ENCODE results near the gene CACNB2.

CACNB2 gene

GRCh38 chr10:18476076-18476647 lies 335.9 kb downstream of the CACNB2 start:
- no peaks in the 10 kb centered on the region for H3K27me3 ChIP-seq (ENCODE audit: control insufficient read depth in 1 of 2, insufficient read depth in 2 of 2, low read length in 2 of 2)
- H3K4me1 ChIP-seq (ENCODE audit: control insufficient read depth in 1 of 2, insufficient read depth in 2 of 2, low read length in 2 of 2): no peaks in the 10 kb centered on the region
- H3K9ac ChIP-seq (ENCODE audit: low read depth in 1 of 2, low read length in 2 of 2): no peak overlapping the region
- H3K9me3 ChIP-seq (ENCODE audit: control insufficient read depth in 1 of 2, low read length in 2 of 2): no peaks in the 10 kb centered on the region
- no peak overlapping the region for H3K4me3 ChIP-seq (ENCODE audit: low read depth in 1 of 2, low read length in 2 of 2)
- no peaks in the 10 kb centered on the region for H3K36me3 ChIP-seq (ENCODE audit: control insufficient read depth in 1 of 2, insufficient read depth in 2 of 2, low read length in 2 of 2)
- no peak overlapping the region for H3K27ac ChIP-seq (ENCODE audit: low read depth, low read length)

DNA sequence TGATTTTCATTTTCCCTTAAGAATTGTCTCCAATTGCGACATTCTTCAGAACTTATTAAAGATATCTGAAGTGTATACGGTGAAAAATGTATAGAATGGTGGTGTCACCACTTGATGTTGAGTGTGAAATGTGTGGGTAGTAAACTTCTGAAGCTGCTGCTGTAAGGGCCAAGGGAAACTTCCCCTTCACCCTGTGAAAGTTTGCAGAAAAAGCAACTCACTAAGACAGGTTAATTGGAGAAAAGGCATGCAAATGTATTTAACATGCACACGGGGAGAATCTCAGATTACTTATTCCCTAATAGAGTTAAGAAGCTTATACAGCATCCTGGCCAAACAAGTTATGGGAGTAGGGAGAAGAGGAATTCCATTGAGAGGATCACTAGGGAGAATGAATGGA lies 338.1 kb downstream of the CACNB2 start:
- Histone ChIP-seq H3K36me3 (ENCODE audit: control insufficient read depth in 1 of 2, insufficient read depth in 2 of 2, low read length in 2 of 2) (no peaks in the 10 kb centered on the region), H3K9me3 (ENCODE audit: control insufficient read depth in 1 of 2, low read length in 2 of 2) (no peaks in the 10 kb centered on the region), H3K9ac (ENCODE audit: low read depth in 1 of 2, low read length in 2 of 2) (no peak overlapping the region), H3K4me3 (ENCODE audit: low read depth in 1 of 2, low read length in 2 of 2) (no peak overlapping the region), H3K27ac (ENCODE audit: low read depth, low read length) (no peak overlapping the region), H3K4me1 (ENCODE audit: control insufficient read depth in 1 of 2, insufficient read depth in 2 of 2, low read length in 2 of 2) (no peaks in the 10 kb centered on the region), H3K27me3 (ENCODE audit: control insufficient read depth in 1 of 2, insufficient read depth in 2 of 2, low read length in 2 of 2) (no peaks in the 10 kb centered on the region)

GRCh38 chr10:18479502-18479901 lies 339.3 kb downstream of the CACNB2 start:
- no peaks in the 10 kb centered on the region for H3K36me3 ChIP-seq (ENCODE audit: control insufficient read depth in 1 of 2, insufficient read depth in 2 of 2, low read length in 2 of 2)
- no peaks in the 10 kb centered on the region for H3K27me3 ChIP-seq (ENCODE audit: control insufficient read depth in 1 of 2, insufficient read depth in 2 of 2, low read length in 2 of 2)
- H3K9me3 ChIP-seq (ENCODE audit: control insufficient read depth in 1 of 2, low read length in 2 of 2): no peaks in the 10 kb centered on the region
- H3K4me3 ChIP-seq (ENCODE audit: low read depth in 1 of 2, low read length in 2 of 2): no peak overlapping the region
- no peaks in the 10 kb centered on the region for H3K4me1 ChIP-seq (ENCODE audit: control insufficient read depth in 1 of 2, insufficient read depth in 2 of 2, low read length in 2 of 2)
- no peak overlapping the region for H3K27ac ChIP-seq (ENCODE audit: low read depth, low read length)
- H3K9ac ChIP-seq (ENCODE audit: low read depth in 1 of 2, low read length in 2 of 2): no peak overlapping the region

DNA sequence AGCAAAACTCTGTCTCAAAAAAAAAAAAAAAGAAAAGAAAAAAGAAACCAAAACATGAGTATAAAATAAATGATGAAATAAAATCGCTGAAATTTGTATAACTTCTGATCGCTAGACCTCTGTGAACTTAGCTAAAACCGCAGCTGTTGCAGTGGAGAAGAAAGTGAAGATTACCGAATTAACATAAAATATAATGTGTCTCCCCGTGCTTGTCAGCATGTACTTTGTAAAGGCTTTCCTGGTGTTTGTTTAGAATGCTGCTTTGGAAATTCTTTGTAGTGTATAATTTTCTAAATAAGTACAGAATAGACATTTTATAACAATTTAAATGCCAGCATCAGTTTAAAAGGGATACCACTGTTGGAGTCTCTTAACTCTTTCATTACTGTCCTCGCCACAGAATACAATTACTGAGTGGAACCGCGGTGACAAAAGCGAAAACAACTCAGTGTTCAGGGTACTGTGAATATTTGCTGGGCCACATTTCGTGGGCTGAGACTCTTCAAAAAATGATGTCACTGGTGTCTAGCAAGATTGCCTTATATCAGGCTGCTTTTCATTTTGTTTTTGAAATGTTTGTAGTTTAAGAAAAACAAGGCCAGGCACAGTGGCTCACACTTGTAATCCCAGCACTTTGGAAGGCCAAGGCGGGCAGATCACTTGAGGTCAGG lies 343.4 kb downstream of the CACNB2 start:
- H3K9me3 ChIP-seq (ENCODE audit: control insufficient read depth in 1 of 2, low read length in 2 of 2): no peaks in the 10 kb centered on the region
- H3K9ac ChIP-seq (ENCODE audit: low read depth in 1 of 2, low read length in 2 of 2): no peak overlapping the region
- no peaks in the 10 kb centered on the region for H3K27me3 ChIP-seq (ENCODE audit: control insufficient read depth in 1 of 2, insufficient read depth in 2 of 2, low read length in 2 of 2)
- H3K4me1 ChIP-seq (ENCODE audit: control insufficient read depth in 1 of 2, insufficient read depth in 2 of 2, low read length in 2 of 2): no peaks in the 10 kb centered on the region
- no peak overlapping the region for H3K27ac ChIP-seq (ENCODE audit: low read depth, low read length)
- no peaks in the 10 kb centered on the region for H3K36me3 ChIP-seq (ENCODE audit: control insufficient read depth in 1 of 2, insufficient read depth in 2 of 2, low read length in 2 of 2)
- H3K4me3 ChIP-seq (ENCODE audit: low read depth in 1 of 2, low read length in 2 of 2): no peak overlapping the region

GRCh38 chr10:18486438-18486837 lies 346.2 kb downstream of the CACNB2 start:
- no peak overlapping the region for H3K27ac ChIP-seq (ENCODE audit: low read depth, low read length)
- no peaks in the 10 kb centered on the region for H3K4me1 ChIP-seq (ENCODE audit: control insufficient read depth in 1 of 2, insufficient read depth in 2 of 2, low read length in 2 of 2)
- no peaks in the 10 kb centered on the region for H3K36me3 ChIP-seq (ENCODE audit: control insufficient read depth in 1 of 2, insufficient read depth in 2 of 2, low read length in 2 of 2)
- no peaks in the 10 kb centered on the region for H3K27me3 ChIP-seq (ENCODE audit: control insufficient read depth in 1 of 2, insufficient read depth in 2 of 2, low read length in 2 of 2)
- H3K4me3 ChIP-seq (ENCODE audit: low read depth in 1 of 2, low read length in 2 of 2): no peak overlapping the region
- no peak overlapping the region for H3K9ac ChIP-seq (ENCODE audit: low read depth in 1 of 2, low read length in 2 of 2)
- H3K9me3 ChIP-seq (ENCODE audit: control insufficient read depth in 1 of 2, low read length in 2 of 2): no peaks in the 10 kb centered on the region

DNA sequence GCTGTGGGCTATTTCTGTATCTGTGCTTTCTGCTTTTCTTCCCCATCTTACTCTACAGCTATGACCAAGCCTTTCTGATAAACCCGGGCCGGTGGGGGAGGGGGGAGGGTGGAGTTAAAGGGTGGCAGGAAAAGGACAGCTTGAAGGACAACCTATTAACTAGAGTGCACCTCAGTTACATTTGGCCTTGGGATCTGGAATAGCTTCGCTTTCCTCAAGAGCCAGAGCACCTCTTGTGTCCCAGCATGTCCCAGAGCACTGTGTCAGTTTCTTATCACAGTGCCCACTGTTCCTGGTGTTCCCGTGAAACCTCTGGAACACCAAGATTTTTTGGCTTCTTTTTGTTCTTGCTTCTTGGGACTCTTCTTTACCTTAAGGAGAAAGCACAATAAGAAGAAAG lies 350.5 kb downstream of the CACNB2 start:
- H3K9ac ChIP-seq (ENCODE audit: low read depth in 1 of 2, low read length in 2 of 2): no peak overlapping the region
- no peak overlapping the region for H3K27ac ChIP-seq (ENCODE audit: low read depth, low read length)
- no peaks in the 10 kb centered on the region for H3K36me3 ChIP-seq (ENCODE audit: control insufficient read depth in 1 of 2, insufficient read depth in 2 of 2, low read length in 2 of 2)
- no peaks in the 10 kb centered on the region for H3K27me3 ChIP-seq (ENCODE audit: control insufficient read depth in 1 of 2, insufficient read depth in 2 of 2, low read length in 2 of 2)
- no peak overlapping the region for H3K4me3 ChIP-seq (ENCODE audit: low read depth in 1 of 2, low read length in 2 of 2)
- H3K9me3 ChIP-seq (ENCODE audit: control insufficient read depth in 1 of 2, low read length in 2 of 2): no peaks in the 10 kb centered on the region
- no peaks in the 10 kb centered on the region for H3K4me1 ChIP-seq (ENCODE audit: control insufficient read depth in 1 of 2, insufficient read depth in 2 of 2, low read length in 2 of 2)

GRCh38 chr10:18497806-18498369 lies 357.7 kb downstream of the CACNB2 start:
- H3K9me3 ChIP-seq (ENCODE audit: control insufficient read depth in 1 of 2, low read length in 2 of 2): no peaks in the 10 kb centered on the region
- H3K36me3 ChIP-seq (ENCODE audit: control insufficient read depth in 1 of 2, insufficient read depth in 2 of 2, low read length in 2 of 2): no peaks in the 10 kb centered on the region
- no peaks in the 10 kb centered on the region for H3K4me1 ChIP-seq (ENCODE audit: control insufficient read depth in 1 of 2, insufficient read depth in 2 of 2, low read length in 2 of 2)
- H3K4me3 ChIP-seq (ENCODE audit: low read depth in 1 of 2, low read length in 2 of 2): no peak overlapping the region
- no peaks in the 10 kb centered on the region for H3K27me3 ChIP-seq (ENCODE audit: control insufficient read depth in 1 of 2, insufficient read depth in 2 of 2, low read length in 2 of 2)
- no peak overlapping the region for H3K9ac ChIP-seq (ENCODE audit: low read depth in 1 of 2, low read length in 2 of 2)
- no peak overlapping the region for H3K27ac ChIP-seq (ENCODE audit: low read depth, low read length)

DNA sequence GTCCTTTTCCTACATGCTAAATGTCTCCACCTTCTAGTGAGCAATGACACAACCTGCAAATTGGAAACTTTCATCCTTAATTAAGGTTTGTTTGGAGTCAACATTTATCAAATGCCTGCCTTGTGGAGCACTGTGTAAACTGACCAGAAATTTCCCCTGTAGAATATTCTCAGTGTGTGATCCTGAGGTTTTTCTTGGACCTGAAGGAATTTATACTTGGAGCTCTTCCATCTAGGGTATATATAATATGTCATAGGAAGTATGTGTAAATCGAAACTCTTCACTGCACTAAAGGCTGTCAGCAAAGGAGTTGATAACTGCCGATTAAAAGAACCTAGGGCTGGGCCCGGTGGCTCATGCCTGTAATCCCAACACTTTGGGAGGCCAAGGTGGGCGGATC lies 358.8 kb downstream of the CACNB2 start:
- Histone ChIP-seq H3K4me3 (ENCODE audit: low read depth in 1 of 2, low read length in 2 of 2) (no peak overlapping the region), H3K27ac (ENCODE audit: low read depth, low read length) (no peak overlapping the region), H3K27me3 (ENCODE audit: control insufficient read depth in 1 of 2, insufficient read depth in 2 of 2, low read length in 2 of 2) (no peaks in the 10 kb centered on the region), H3K9ac (ENCODE audit: low read depth in 1 of 2, low read length in 2 of 2) (no peak overlapping the region), H3K9me3 (ENCODE audit: control insufficient read depth in 1 of 2, low read length in 2 of 2) (no peaks in the 10 kb centered on the region), H3K36me3 (ENCODE audit: control insufficient read depth in 1 of 2, insufficient read depth in 2 of 2, low read length in 2 of 2) (no peaks in the 10 kb centered on the region), H3K4me1 (ENCODE audit: control insufficient read depth in 1 of 2, insufficient read depth in 2 of 2, low read length in 2 of 2) (no peaks in the 10 kb centered on the region)

DNA sequence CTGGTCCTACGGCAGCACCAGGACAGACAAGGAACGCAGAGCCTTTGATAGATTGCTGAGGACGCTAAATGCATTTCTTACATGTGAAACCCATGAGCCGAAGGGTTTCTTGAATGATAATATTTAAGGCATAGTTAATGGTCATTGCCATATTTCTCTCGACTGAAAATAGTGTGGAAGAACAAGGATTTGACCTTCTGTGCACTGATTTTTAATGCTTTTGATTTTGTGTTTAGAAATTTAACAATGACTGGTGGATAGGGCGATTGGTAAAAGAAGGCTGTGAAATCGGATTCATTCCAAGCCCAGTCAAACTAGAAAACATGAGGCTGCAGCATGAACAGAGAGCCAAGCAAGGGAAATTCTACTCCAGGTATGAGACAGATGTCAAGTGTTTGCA lies 360.4 kb downstream of the CACNB2 start:
- Histone ChIP-seq H3K9me3 (ENCODE audit: control insufficient read depth in 1 of 2, low read length in 2 of 2) (no peaks in the 10 kb centered on the region), H3K4me1 (ENCODE audit: control insufficient read depth in 1 of 2, insufficient read depth in 2 of 2, low read length in 2 of 2) (no peaks in the 10 kb centered on the region), H3K4me3 (ENCODE audit: low read depth in 1 of 2, low read length in 2 of 2) (no peak overlapping the region), H3K9ac (ENCODE audit: low read depth in 1 of 2, low read length in 2 of 2) (no peak overlapping the region), H3K27me3 (ENCODE audit: control insufficient read depth in 1 of 2, insufficient read depth in 2 of 2, low read length in 2 of 2) (no peaks in the 10 kb centered on the region), H3K27ac (ENCODE audit: low read depth, low read length) (no peak overlapping the region), H3K36me3 (ENCODE audit: control insufficient read depth in 1 of 2, insufficient read depth in 2 of 2, low read length in 2 of 2) (no peaks in the 10 kb centered on the region)

GRCh38 chr10:18501198-18501597 lies 361.0 kb downstream of the CACNB2 start:
- H3K4me3 ChIP-seq (ENCODE audit: low read depth in 1 of 2, low read length in 2 of 2): no peak overlapping the region
- H3K27ac ChIP-seq (ENCODE audit: low read depth, low read length): no peak overlapping the region
- H3K9me3 ChIP-seq (ENCODE audit: control insufficient read depth in 1 of 2, low read length in 2 of 2): no peaks in the 10 kb centered on the region
- H3K4me1 ChIP-seq (ENCODE audit: control insufficient read depth in 1 of 2, insufficient read depth in 2 of 2, low read length in 2 of 2): no peaks in the 10 kb centered on the region
- H3K9ac ChIP-seq (ENCODE audit: low read depth in 1 of 2, low read length in 2 of 2): no peak overlapping the region
- H3K36me3 ChIP-seq (ENCODE audit: control insufficient read depth in 1 of 2, insufficient read depth in 2 of 2, low read length in 2 of 2): no peaks in the 10 kb centered on the region
- no peaks in the 10 kb centered on the region for H3K27me3 ChIP-seq (ENCODE audit: control insufficient read depth in 1 of 2, insufficient read depth in 2 of 2, low read length in 2 of 2)
